Neural cell (in vitro differentiated cells): ENCODE data around the gene CACNA1A. TPM values are rescaled to one million over a fixed set of nuclear protein-coding genes. Genes with fewer than 3 reads are reported as not detected.

ENCODE experiments used
- H2AFZ ChIP-seq: fragments of 200-600, 300-800 bp; sonication (generic), shearing (Covaris generic); 2 replicates; pipeline ENCODE4 v1.6.0; 2014; ENCODE audit warnings: low read depth, mild to moderate bottlenecking, antibody characterized with exemption, low read length, moderate library complexity
- H3F3A ChIP-seq: fragments of 200-600 bp; shearing (Covaris generic); 2 replicates; pipeline ENCODE4 v1.6.1; 2016; ENCODE audit warnings: mild to moderate bottlenecking, moderate library complexity, mixed read lengths, antibody characterized with exemption, low read length; ENCODE audit not compliant: insufficient read depth, poor library complexity, severe bottlenecking
- H3K27ac ChIP-seq: fragments of 200-600, 300-800 bp; sonication (generic), shearing (Covaris generic); 2 replicates; pipeline ENCODE4 v1.5.1; 2014; ENCODE audit warnings: mild to moderate bottlenecking, low read length, moderate library complexity
- H3K27me3 ChIP-seq: fragments of 300-800, 200-600 bp; sonication (generic), shearing (Covaris generic); 2 replicates; pipeline ENCODE4 v1.6.0; 2014; ENCODE audit warnings: mild to moderate bottlenecking, low read depth, low read length, moderate library complexity; ENCODE audit not compliant: insufficient read depth
- H3K36me3 ChIP-seq: fragments of 300-800, 200-600 bp; sonication (generic), shearing (Covaris generic); 2 replicates; pipeline ENCODE4 v1.5.1; 2014; ENCODE audit warnings: mild to moderate bottlenecking, antibody characterized with exemption, low read length, moderate library complexity; ENCODE audit not compliant: insufficient read depth
- H3K4me2 ChIP-seq: fragments of 300-800, 200-600 bp; sonication (generic), shearing (Covaris generic); 2 replicates; pipeline ENCODE4 v1.6.0; 2014; ENCODE audit warnings: mild to moderate bottlenecking, low read length
- H3K4me3 ChIP-seq: fragments of 300-800, 200-600 bp; sonication (generic), shearing (Covaris generic); 2 replicates; pipeline ENCODE4 v1.5.1; 2014; ENCODE audit warnings: mild to moderate bottlenecking, low read length, moderate library complexity
- H3K79me2 ChIP-seq: fragments of 200-600 bp; shearing (Covaris generic); replicated peaks from 2 replicates; pipeline ENCODE4 v1.6.0; 2014; ENCODE audit warnings: mild to moderate bottlenecking, low read length, moderate library complexity; ENCODE audit not compliant: insufficient read depth
- H3K9ac ChIP-seq: fragments of 300-800, 200-600 bp; sonication (generic), shearing (Covaris generic); 2 replicates; pipeline ENCODE4 v1.6.1; 2016; ENCODE audit warnings: mild to moderate bottlenecking, low read length, mixed read lengths
- H3K9me2 ChIP-seq: fragments of 200-600 bp; shearing (Covaris generic); 2 replicates; pipeline ENCODE4 v1.6.1; 2016; ENCODE audit warnings: mild to moderate bottlenecking, low read length, mixed read lengths; ENCODE audit not compliant: insufficient read depth
- H3K9me3 ChIP-seq: fragments of 200-600, 300-800 bp; sonication (generic), shearing (Covaris generic); 2 replicates; pipeline ENCODE4 v1.6.1; 2016; ENCODE audit warnings: mild to moderate bottlenecking, mixed run types, low read length, moderate library complexity, mixed read lengths
- H4K20me1 ChIP-seq: fragments of 200-600 bp; shearing (Covaris generic); 2 replicates; pipeline ENCODE4 v1.6.1; 2016; ENCODE audit warnings: mild to moderate bottlenecking, mixed run types; ENCODE audit not compliant: insufficient read depth
- CTCF ChIP-seq: fragments of 450-650 bp; IDR thresholded peaks from 2 replicates; pipeline ENCODE4 v1.5.1; 2014; ENCODE audit warnings: antibody characterized with exemption, mild to moderate bottlenecking, moderate library complexity; ENCODE audit not compliant: poor library complexity, severe bottlenecking
- EP300 ChIP-seq: fragments of 450-650 bp; conservative IDR thresholded peaks from 2 replicates; pipeline ENCODE4 v1.6.1; 2014; ENCODE audit warnings: antibody characterized with exemption, mild to moderate bottlenecking, moderate library complexity; ENCODE audit not compliant: poor library complexity, severe bottlenecking
- EZH2 ChIP-seq: fragments of 200-600, 300-800 bp; shearing (Covaris generic), sonication (generic); IDR thresholded peaks from 2 replicates; pipeline ENCODE4 v1.6.1; 2014; ENCODE audit warnings: antibody characterized with exemption, low read length, borderline replicate concordance, mild to moderate bottlenecking; ENCODE audit not compliant: insufficient read depth, poor library complexity, severe bottlenecking
- MXI1 ChIP-seq: fragments of 450-650 bp; conservative IDR thresholded peaks from 2 replicates; pipeline ENCODE4 v1.6.1; 2014; ENCODE audit warnings: antibody characterized with exemption, mild to moderate bottlenecking; ENCODE audit not compliant: poor library complexity, severe bottlenecking
- POLR2AphosphoS5 ChIP-seq: IDR thresholded peaks from 2 replicates; pipeline ENCODE4 v1.6.1; 2012
- RAD21 ChIP-seq: fragments of 450-650 bp; conservative IDR thresholded peaks from 2 replicates; pipeline ENCODE4 v1.6.1; 2014; ENCODE audit warnings: antibody characterized with exemption, mild to moderate bottlenecking, moderate library complexity
- REST ChIP-seq: IDR thresholded peaks from 2 replicates; pipeline ENCODE4 v1.6.1; 2012; ENCODE audit warnings: borderline replicate concordance
- SMC3 ChIP-seq: fragments of 450-650 bp; conservative IDR thresholded peaks from 2 replicates; pipeline ENCODE4 v1.6.1; 2014; ENCODE audit warnings: antibody characterized with exemption, mild to moderate bottlenecking, moderate library complexity; ENCODE audit not compliant: poor library complexity
- TAF1 ChIP-seq: IDR thresholded peaks from 2 replicates; pipeline ENCODE4 v1.6.1; 2012; ENCODE audit warnings: low read depth
- polyA plus RNA-seq: library from polyadenylated mRNA; depleted of rRNA; stranded (reverse); fragments of >200 nt; gene quantifications from 2 replicates; pipeline ENCODE4 v1.2.3, GENCODE V29; 2014

Gene CACNA1A
- polyA plus RNA-seq, 1 donor from 2014 or later, result 6.9 TPM

GRCh38 chr19:13210339-13210775 is 295.9 kb downstream of the CACNA1A start:
- H3K79me2 ChIP-seq, result no peaks in the 10 kb centered on the region
- TF ChIP-seq TAF1, result no peak
- TF ChIP-seq REST, result no peak
- TF ChIP-seq POLR2AphosphoS5, result no peak
- TF ChIP-seq SMC3, result no peak
- TF ChIP-seq RAD21, result no peak
- TF ChIP-seq CTCF, result no peak
- TF ChIP-seq MXI1, result no peak
- TF ChIP-seq EZH2, result no peak
- no peak overlapping the region for H3K4me2 ChIP-seq
- no peaks in the 10 kb centered on the region for H3K27me3 ChIP-seq
- no peak overlapping the region for H3K27ac ChIP-seq
- no peaks in the 10 kb centered on the region for H3K36me3 ChIP-seq
- no peaks in the 10 kb centered on the region for H3K9me2 ChIP-seq
- H4K20me1 ChIP-seq, result no peaks in the 10 kb centered on the region
- no peak overlapping the region for H2AFZ ChIP-seq
- H3K9ac ChIP-seq, result no peak overlapping the region
- no peak overlapping the region for H3K4me3 ChIP-seq
- no peaks in the 10 kb centered on the region for H3K9me3 ChIP-seq
- no peaks in the 10 kb centered on the region for H3F3A ChIP-seq

- Histone ChIP-seq H3K79me2 (no peaks in the 10 kb centered on the region), H3K9ac (no peak overlapping the region), H3K27me3 (no peaks in the 10 kb centered on the region), H3K4me3 (no peak overlapping the region), H3K36me3 (no peaks in the 10 kb centered on the region), H4K20me1 (no peaks in the 10 kb centered on the region), H3K4me2 (no peak overlapping the region), H3K27ac (no peak overlapping the region), H3K9me2 (no peaks in the 10 kb centered on the region), H3F3A (no peaks in the 10 kb centered on the region), H2AFZ (no peak overlapping the region), H3K9me3 (no peaks in the 10 kb centered on the region)
- TF ChIP-seq SMC3 (no peak), REST (no peak), EZH2 (no peak), TAF1 (no peak), CTCF (no peak), EP300 (no peak), RAD21 (no peak), MXI1 (no peak), POLR2AphosphoS5 (no peak)
Observed at GRCh38 chr19:13209484-13210338, 296.6 kb downstream of the CACNA1A start.
